K562 (cell line): ENCODE data around the gene MYO3B. TPM values are rescaled to one million over a fixed set of nuclear protein-coding genes. Genes with fewer than 3 reads are reported as not detected.

Experiments
- ATAC-seq: fragments of 200-7000 bp; cut with Tn5 transposase; 3 replicates; pipeline ENCODE4 v1.9.1; 2020; ENCODE audit warnings: moderate library complexity
- BruUV-seq: library from RNA; stranded (reverse); fragments of 400-500 nt; replicated peaks from 2 replicates; lab custom pipeline; 2021; lab: Mats Ljungman, UMichigan
- CTCF ChIA-PET: fragments of 300-600 bp; formaldehyde crosslinking; extraction: SDS; loops from one replicate; lab custom pipeline; 2021; ENCODE audit warnings: low intra/inter-chr PET ratio; lab: Yijun Ruan, JAX
- POLR2A ChIA-PET: fragments of 300-600, 350-650 bp; sonication (Branson Sonifier 250); formaldehyde crosslinking; extraction: SDS; loops from one replicate; lab custom pipeline; 2021; ENCODE audit warnings: antibody characterized with exemption, inconsistent platforms; lab: Yijun Ruan, JAX
- DNase-seq, 4 experiments: peaks; one replicate each; pipeline versions ENCODE4 v3.0.0 to v3.0.0-alpha.2; 2011 to 2018; ENCODE audit warnings: low spot score in 3 of 4, mixed read lengths in 3 of 4; ENCODE audit errors: extremely low read depth in 1 of 4
- FAIRE-seq: peaks from 2 replicates; lab custom pipeline; 2011; peaks lifted over from hg19 to GRCh38; lab: Jason Lieb, UNC
- H2AFZ ChIP-seq: 2 replicates; pipeline ENCODE4 v1.6.0; 2011; ENCODE audit warnings: low read depth, low read length, control low read depth, inconsistent platforms
- H3K27ac ChIP-seq: fragments of 200-600 bp; 3 replicates; pipeline ENCODE4 v1.8.0; 2011; ENCODE audit warnings: low read depth, mild to moderate bottlenecking, control low read depth, inconsistent platforms, low read length, moderate library complexity, mixed read lengths; ENCODE audit errors: extremely low read depth
- H3K27me3 ChIP-seq, 2 experiments: fragments of 300-600 bp in 1 of 2; 2 replicates in 1 of 2; 3 replicates in 1 of 2; pipeline versions ENCODE4 v1.6.0 to v1.8.0; 2011; ENCODE audit warnings: inconsistent platforms in 2 of 2, low read length in 2 of 2, mild to moderate bottlenecking in 1 of 2, mixed read lengths in 1 of 2, moderate library complexity in 1 of 2; ENCODE audit not compliant: control insufficient read depth in 2 of 2, insufficient read depth in 2 of 2
- H3K36me3 ChIP-seq: fragments of 300-600 bp; 3 replicates; pipeline ENCODE4 v1.8.0; 2011; ENCODE audit warnings: mild to moderate bottlenecking, low read length, inconsistent platforms; ENCODE audit not compliant: control insufficient read depth, insufficient read depth
- H3K4me1 ChIP-seq, 2 experiments: fragments of 200-600 bp in 1 of 2; replicated peaks in 1 of 2; 2 replicates in 1 of 2; 3 replicates in 1 of 2; pipeline versions ENCODE4 v1.5.1 to v1.8.0; 2011; ENCODE audit warnings: inconsistent platforms in 2 of 2, low read length in 2 of 2, mild to moderate bottlenecking in 1 of 2, mixed read lengths in 1 of 2, moderate library complexity in 1 of 2; ENCODE audit not compliant: control insufficient read depth in 2 of 2, insufficient read depth in 2 of 2
- H3K4me2 ChIP-seq: 2 replicates; pipeline ENCODE4 v1.6.1; 2011; ENCODE audit warnings: low read length, control low read depth, inconsistent platforms, mixed read lengths; ENCODE audit not compliant: insufficient read depth
- H3K4me3 ChIP-seq: fragments of 200-600 bp; sonication (generic), shearing (Covaris generic); 2 replicates; pipeline ENCODE4 v1.5.1; 2016; ENCODE audit warnings: control low read depth, inconsistent platforms
- H3K79me2 ChIP-seq: fragments of 200-600 bp; 3 replicates; pipeline ENCODE4 v1.8.0; 2011; ENCODE audit warnings: low read length, inconsistent platforms; ENCODE audit not compliant: control insufficient read depth, insufficient read depth
- H3K9ac ChIP-seq, 2 experiments: 2 replicates each; pipeline versions ENCODE4 v1.6.0 to v1.6.1; 2011; ENCODE audit warnings: low read depth in 2 of 2, low read length in 2 of 2, control low read depth in 1 of 2, inconsistent platforms in 1 of 2, mild to moderate bottlenecking in 1 of 2, mixed read lengths in 1 of 2; ENCODE audit not compliant: insufficient read depth in 1 of 2
- H3K9me1 ChIP-seq: one replicate; pipeline ENCODE4 v1.6.0; 2011; ENCODE audit warnings: inconsistent platforms, mild to moderate bottlenecking, low read length, moderate library complexity; ENCODE audit not compliant: control insufficient read depth, insufficient read depth
- H3K9me3 ChIP-seq: replicated peaks from 2 replicates; pipeline ENCODE4 v1.5.1; 2011; ENCODE audit warnings: low read depth, low read length, inconsistent platforms; ENCODE audit not compliant: control insufficient read depth, insufficient read depth
- H4K20me1 ChIP-seq: replicated peaks from 2 replicates; pipeline ENCODE4 v1.6.1; 2011; ENCODE audit warnings: low read length, inconsistent platforms, mixed read lengths; ENCODE audit not compliant: control insufficient read depth, insufficient read depth
- DEAF1 ChIP-seq: fragments of 450-650 bp; formaldehyde crosslinking; IDR thresholded peaks from 2 replicates; pipeline ENCODE4 v1.4.0; 2020; ENCODE audit warnings: mild to moderate bottlenecking, moderate library complexity
- DPF2 ChIP-seq: fragments of 450-650 bp; IDR thresholded peaks from 2 replicates; pipeline ENCODE4 v1.6.1; 2016
- FOXM1 ChIP-seq, 2 experiments: fragments of 450-650 bp in 1 of 2; sonication (generic) in 1 of 2; formaldehyde crosslinking in 1 of 2; IDR thresholded peaks; 2 replicates each; pipeline versions ENCODE4 v1.6.1 to v1.9.0; 2017 to 2022; ENCODE audit warnings: low read depth in 2 of 2, mild to moderate bottlenecking in 2 of 2, missing genetic modification reagents in 1 of 2, moderate library complexity in 1 of 2
- GATA2 ChIP-seq: sonication (generic); formaldehyde crosslinking; IDR thresholded peaks from 2 replicates; pipeline ENCODE4 v1.4.0; 2020; ENCODE audit warnings: mild to moderate bottlenecking, missing genetic modification reagents
- MAX ChIP-seq: sonication (generic); formaldehyde crosslinking; IDR thresholded peaks from 2 replicates; pipeline ENCODE4 v1.9.0; 2022; ENCODE audit warnings: mild to moderate bottlenecking, missing genetic modification reagents
- MTA2 ChIP-seq: fragments of 450-650 bp; IDR thresholded peaks from 2 replicates; pipeline ENCODE4 v1.6.1; 2016; ENCODE audit warnings: low read depth
- SOX6 ChIP-seq: fragments of 450-650 bp; IDR thresholded peaks from 2 replicates; pipeline ENCODE4 v1.6.1; 2014; ENCODE audit warnings: mild to moderate bottlenecking
- SP1 ChIP-seq: sonication (generic); formaldehyde crosslinking; IDR thresholded peaks from 2 replicates; pipeline ENCODE4 v1.8.1; 2022; ENCODE audit warnings: mild to moderate bottlenecking, missing genetic modification reagents
- TAL1 ChIP-seq: fragments of 450-650 bp; IDR thresholded peaks from 2 replicates; pipeline ENCODE4 v1.6.1; 2016; ENCODE audit warnings: mild to moderate bottlenecking
- ZBTB1 ChIP-seq: sonication (generic); formaldehyde crosslinking; IDR thresholded peaks from 2 replicates; pipeline ENCODE4 v1.8.1; 2023; ENCODE audit warnings: missing genetic modification reagents, low read depth, mild to moderate bottlenecking, borderline replicate concordance
- ZNF707 ChIP-seq: fragments of 250-450 bp; sonication (Bioruptor Pico); conservative IDR thresholded peaks from 2 replicates; pipeline ENCODE4 v1.8.0; 2022; ENCODE audit warnings: inconsistent platforms, mild to moderate bottlenecking, moderate library complexity
- ZSCAN29 ChIP-seq: fragments of 450-650 bp; IDR thresholded peaks from 2 replicates; pipeline ENCODE4 v1.6.1; 2017
- WGBS: fragments of 100-300 bp; shearing (Covaris generic); methylation state at CpG from one replicate; pipeline ENCODE4 v1.1.6; 2016; ENCODE audit warnings: low coverage, mixed read lengths; ENCODE audit not compliant: insufficient coverage; ENCODE audit errors: missing lambda C conversion rate; 5-methylcytosine and 5-hydroxymethylcytosine counted together
- in situ Hi-C: fragments of 300-500 bp; cut with MboI; formaldehyde crosslinking; loops from 4 replicates; pipeline ENCODE4 v1.15.0; 2018; ENCODE audit warnings: inconsistent platforms, mixed read lengths
- intact Hi-C: fragments of 100-400 bp; cut with micrococcal nuclease; formaldehyde crosslinking; loops from 2 replicates; pipeline ENCODE4 v1.14.2; 2022
- polyA plus RNA-seq, 8 experiments: library from polyadenylated mRNA; depleted of rRNA in 4 of 8; stranded (reverse) in 5 of 8; unstranded in 3 of 8; fragments of >200 nt; fragmentation: Nextera tagmentation in 2 of 8; fragmentation: Illumina TruSeq in 1 of 8; extraction: Ambion mirVana in 2 of 8; extraction: Trizol in 1 of 8; gene quantifications; 2 replicates each; pipeline versions ENCODE4 v1.2.1 to v1.2.3, GENCODE V29; 2011 to 2014; ENCODE audit warnings: inconsistent platforms in 1 of 8, missing spikeins in 1 of 8
- total RNA-seq, 7 experiments: library from RNA; depleted of rRNA in 6 of 7; stranded (reverse); fragments of >200 nt in 6 of 7; fragmentation: Illumina TruSeq in 2 of 7; extraction: Trizol in 2 of 7; gene quantifications; 2 replicates each; pipeline versions ENCODE4 v1.2.1 to v1.2.3, GENCODE V29; 2011 to 2021; ENCODE audit warnings: low replicate concordance in 1 of 7
- TF ChIP-seq, protein P1 (sequence below): IDR thresholded peaks from 2 replicates; pipeline ENCODE4 v1.6.1; 2014; ENCODE audit warnings: antibody characterized with exemption
- TF ChIP-seq, protein P2 (sequence below), 2 experiments: fragments of 200-800 bp in 1 of 2; sonication (Bioruptor generic) in 1 of 2; sonication (generic) in 1 of 2; formaldehyde crosslinking in 1 of 2; IDR thresholded peaks in 1 of 2; conservative IDR thresholded peaks in 1 of 2; 2 replicates each; pipeline versions ENCODE4 v1.5.0 to v1.6.1; 2016 to 2020; ENCODE audit warnings: missing compliant biosample characterization in 1 of 2, missing genetic modification characterization in 1 of 2, missing genetic modification reagents in 1 of 2

The MYO3B gene
- total and polyA plus RNA-seq, 9 of the 15 experiments (the other 6 are each of a cell fraction or from before 2014, with no cell fraction given) = 2.7 to 6.5 (median 3.6) TPM

DNA sequence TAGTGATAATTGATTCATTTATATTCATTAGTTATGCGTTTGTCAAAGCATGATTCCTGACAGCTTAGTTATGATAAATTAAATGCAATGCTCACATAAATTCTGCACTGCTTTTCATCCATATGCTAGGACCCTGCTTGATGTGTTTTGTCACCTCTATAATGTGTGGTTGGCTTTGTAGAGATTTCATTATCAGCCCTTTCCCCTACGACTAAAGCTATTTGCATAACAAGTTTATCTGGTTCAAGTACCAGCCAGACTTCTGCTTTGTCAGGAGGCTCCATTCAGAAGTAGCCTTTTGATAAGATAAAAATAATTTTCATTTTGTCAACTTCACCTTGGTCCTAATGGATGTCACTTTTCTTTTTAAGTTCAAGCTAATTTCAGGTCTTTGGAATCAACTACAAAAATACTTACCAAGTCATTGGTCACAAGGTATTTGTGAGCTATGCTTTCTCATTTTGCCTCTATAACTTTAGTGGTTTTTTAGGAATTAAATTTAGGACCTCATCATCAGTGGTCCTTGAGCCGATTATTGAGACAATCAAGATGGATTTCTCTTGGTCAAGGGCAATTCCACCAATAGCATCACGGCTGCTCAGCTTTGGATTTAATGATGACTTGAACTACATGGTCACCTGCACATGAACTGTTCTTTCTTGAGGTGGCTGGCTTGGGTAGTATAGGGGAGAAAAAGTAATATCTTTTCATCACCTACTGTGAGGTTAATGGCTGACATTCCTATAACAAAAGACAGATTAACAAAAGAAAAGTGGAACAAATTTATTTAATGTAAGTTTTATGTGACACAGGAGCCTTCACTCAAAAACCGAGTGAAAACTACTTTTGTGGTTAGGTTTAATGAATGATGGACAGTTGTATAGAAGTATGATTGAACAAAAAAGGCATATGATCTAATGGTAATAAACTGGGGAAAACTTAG is 162.1 kb downstream of the MYO3B start:
- H3K79me2 ChIP-seq = no peaks in the 10 kb centered on the region
- no peaks in the 10 kb centered on the region for H3K9me3 ChIP-seq
- no TSS peak for BruUV-seq
- ChIA-PET POLR2A (interaction anchor here (0.5 to 1.1 kb wide), 2 partner anchors 22 to 73 kb away, joined by 3 to 6 read pairs; no protein-coding TSS in a partner anchor), CTCF (interaction anchor here (0.5 kb wide), 1 partner anchor 1096 kb away, joined by 3 read pairs; no protein-coding TSS in a partner anchor)
- WGBS = 20% methylated on average over 5 of the region's 5 CpGs
- H3K9ac ChIP-seq = no peak overlapping the region
- no peaks in the 10 kb centered on the region for H3K9me1 ChIP-seq
- no peaks in the 10 kb centered on the region for H3K27me3 ChIP-seq
- in situ Hi-C loops (no loop called here), intact Hi-C loops (no loop called here)
- ATAC-seq = peak; percentile 57
- no peak overlapping the region for H3K4me2 ChIP-seq
- no peaks in the 10 kb centered on the region for H3K36me3 ChIP-seq
- FAIRE-seq = no peak
- no peak overlapping the region for H3K27ac ChIP-seq
- H3K4me3 ChIP-seq = no peak overlapping the region
- H2AFZ ChIP-seq = no peak overlapping the region
- no peaks in the 10 kb centered on the region for H4K20me1 ChIP-seq
- peaks cover 0 to 19% of the 10 kb centered on the region in 2 experiments; a peak in 4 of 5 replicates for H3K4me1 ChIP-seq
- peak in 2 of 4 experiments; percentile 35 to 54 for DNase-seq
- TF ChIP-seq DEAF1 (CRISPR knock-in tag) = peak; percentile 19; the same call in 1 of the 2 replicates
- TF ChIP-seq DPF2 = peak; percentile 66; the same call in 1 of the 2 replicates
- TF ChIP-seq ZBTB1 (CRISPR knock-in tag) = no peak
- no peak for TF ChIP-seq ZSCAN29
- TF ChIP-seq, protein P1, sequence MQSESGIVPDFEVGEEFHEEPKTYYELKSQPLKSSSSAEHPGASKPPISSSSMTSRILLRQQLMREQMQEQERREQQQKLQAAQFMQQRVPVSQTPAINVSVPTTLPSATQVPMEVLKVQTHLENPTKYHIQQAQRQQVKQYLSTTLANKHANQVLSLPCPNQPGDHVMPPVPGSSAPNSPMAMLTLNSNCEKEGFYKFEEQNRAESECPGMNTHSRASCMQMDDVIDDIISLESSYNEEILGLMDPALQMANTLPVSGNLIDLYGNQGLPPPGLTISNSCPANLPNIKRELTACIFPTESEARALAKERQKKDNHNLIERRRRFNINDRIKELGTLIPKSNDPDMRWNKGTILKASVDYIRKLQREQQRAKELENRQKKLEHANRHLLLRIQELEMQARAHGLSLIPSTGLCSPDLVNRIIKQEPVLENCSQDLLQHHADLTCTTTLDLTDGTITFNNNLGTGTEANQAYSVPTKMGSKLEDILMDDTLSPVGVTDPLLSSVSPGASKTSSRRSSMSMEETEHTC = peak; percentile 32; the same call in 1 of the 2 replicates
- peak; percentile 82 for TF ChIP-seq TAL1
- TF ChIP-seq, protein P2, sequence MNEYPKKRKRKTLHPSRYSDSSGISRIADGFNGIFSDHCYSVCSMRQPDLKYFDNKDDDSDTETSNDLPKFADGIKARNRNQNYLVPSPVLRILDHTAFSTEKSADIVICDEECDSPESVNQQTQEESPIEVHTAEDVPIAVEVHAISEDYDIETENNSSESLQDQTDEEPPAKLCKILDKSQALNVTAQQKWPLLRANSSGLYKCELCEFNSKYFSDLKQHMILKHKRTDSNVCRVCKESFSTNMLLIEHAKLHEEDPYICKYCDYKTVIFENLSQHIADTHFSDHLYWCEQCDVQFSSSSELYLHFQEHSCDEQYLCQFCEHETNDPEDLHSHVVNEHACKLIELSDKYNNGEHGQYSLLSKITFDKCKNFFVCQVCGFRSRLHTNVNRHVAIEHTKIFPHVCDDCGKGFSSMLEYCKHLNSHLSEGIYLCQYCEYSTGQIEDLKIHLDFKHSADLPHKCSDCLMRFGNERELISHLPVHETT (CRISPR knock-in tag; conservative IDR thresholded peaks at IDR 0.05 in 1 of 2, IDR thresholded peaks at IDR 0.05 in 1 of 2) = peak in 1 of 2 experiments; percentile 32; a peak in 1 of 4 replicates
- peak; percentile 91 for TF ChIP-seq SOX6
- TF ChIP-seq MTA2 = peak; percentile 43; the same call in 1 of the 2 replicates
- TF ChIP-seq MAX = no peak
- TF ChIP-seq GATA2 (CRISPR knock-in tag) = peak; percentile 47; the same call in 1 of the 2 replicates
- peak; percentile 53; the same call in 1 of the 2 replicates for TF ChIP-seq FOXM1 (IDR thresholded peaks at IDR 0.05; ENCODE audit: low read depth)
- no peak for TF ChIP-seq FOXM1 (CRISPR knock-in tag; IDR thresholded peaks at IDR 0.05; ENCODE audit: low read depth)
- no peak for TF ChIP-seq ZNF707 (CRISPR knock-in tag)
- peak; percentile 57; the same call in 1 of the 2 replicates for TF ChIP-seq SP1 (CRISPR knock-in tag)
